GM12878 (cell line): Measurements from ENCODE around the gene MAPK1. TPM values are rescaled to one million over a fixed set of nuclear protein-coding genes. Genes with fewer than 3 reads are reported as not detected.

Experiments used
- ATAC-seq: fragments of 200-7000 bp; cut with Tn5 transposase; 3 replicates; pipeline ENCODE4 v1.9.1; 2020; ENCODE audit warnings: mild to moderate bottlenecking, moderate library complexity
- BruUV-seq: library from RNA; stranded (reverse); fragments of 400-500 nt; replicated peaks from 2 replicates; lab custom pipeline; 2021; lab: Mats Ljungman, UMichigan
- CTCF ChIA-PET: fragments of 300-600 bp; sonication (Branson Sonifier 250); formaldehyde crosslinking; extraction: SDS; loops from one replicate; lab custom pipeline; 2021; ENCODE audit warnings: inconsistent platforms; lab: Yijun Ruan, JAX
- POLR2A ChIA-PET: fragments of 350-600 bp; formaldehyde crosslinking; extraction: SDS; loops from one replicate; lab custom pipeline; 2021; ENCODE audit warnings: inconsistent platforms; lab: Charles Lee
- RAD21 ChIA-PET: fragments of 300-600 bp; sonication (Branson Sonifier 250); formaldehyde crosslinking; loops from one replicate; lab custom pipeline; 2023; ENCODE audit warnings: antibody characterized with exemption; ENCODE audit not compliant: unreplicated experiment; lab: Charles Lee
- SMC1A ChIA-PET: fragments of 300-600 bp; sonication (Branson Sonifier 250); formaldehyde crosslinking; loops from one replicate; lab custom pipeline; 2023; ENCODE audit not compliant: unreplicated experiment, uncharacterized antibody; lab: Charles Lee
- DNase-seq: peaks from one replicate; pipeline ENCODE4 v3.0.0-alpha.2; 2011; ENCODE audit warnings: low read depth, low spot score
- FAIRE-seq: peaks from 3 replicates; lab custom pipeline; 2011; peaks lifted over from hg19 to GRCh38; lab: Jason Lieb, UNC
- H2AFZ ChIP-seq: 2 replicates; pipeline ENCODE4 v1.6.0; 2011; ENCODE audit warnings: low read depth, low read length, control low read depth; ENCODE audit not compliant: control insufficient read depth
- H3K27ac ChIP-seq: 2 replicates; pipeline ENCODE4 v1.5.1; 2011; ENCODE audit warnings: control low read depth; ENCODE audit not compliant: control insufficient read depth, insufficient read depth
- H3K27me3 ChIP-seq, 2 experiments: replicated peaks in 1 of 2; 2 replicates each; pipeline versions ENCODE4 v1.6.0 to v1.6.1; 2011; ENCODE audit warnings: low read length in 1 of 2; ENCODE audit not compliant: control insufficient read depth in 2 of 2, insufficient read depth in 2 of 2
- H3K36me3 ChIP-seq, 2 experiments: 2 replicates each; pipeline ENCODE4 v1.5.1; 2011; ENCODE audit warnings: low read length in 1 of 2; ENCODE audit not compliant: control insufficient read depth in 2 of 2, insufficient read depth in 2 of 2
- H3K4me1 ChIP-seq: 2 replicates; pipeline ENCODE4 v1.6.1; 2011; ENCODE audit warnings: mild to moderate bottlenecking, low read length, moderate library complexity, mixed read lengths; ENCODE audit not compliant: control insufficient read depth, insufficient read depth
- H3K4me2 ChIP-seq: 2 replicates; pipeline ENCODE4 v1.6.0; 2011; ENCODE audit warnings: control low read depth; ENCODE audit not compliant: control insufficient read depth, insufficient read depth
- H3K4me3 ChIP-seq: fragments of 200-600 bp; sonication (generic); 2 replicates; pipeline ENCODE4 v1.5.1; 2016
- H3K79me2 ChIP-seq: 2 replicates; pipeline ENCODE4 v1.6.0; 2011; ENCODE audit warnings: low read length; ENCODE audit not compliant: control insufficient read depth, insufficient read depth
- H3K9ac ChIP-seq: 2 replicates; pipeline ENCODE4 v1.8.0; 2011; ENCODE audit warnings: low read length, control low read depth, mixed read lengths; ENCODE audit not compliant: control insufficient read depth, insufficient read depth
- H3K9me3 ChIP-seq: replicated peaks from 3 replicates; pipeline ENCODE4 v1.5.1; 2011; ENCODE audit warnings: mild to moderate bottlenecking, low read length; ENCODE audit not compliant: control insufficient read depth, insufficient read depth
- H4K20me1 ChIP-seq: 2 replicates; pipeline ENCODE4 v1.6.0; 2011; ENCODE audit not compliant: control insufficient read depth, insufficient read depth
- BHLHE40 ChIP-seq, 2 experiments: fragments of 450-650 bp in 1 of 2; IDR thresholded peaks; 2 replicates each; pipeline ENCODE4 v1.6.1; 2011 to 2017; ENCODE audit warnings: low read depth in 2 of 2, borderline replicate concordance in 1 of 2, improper control_type of control experiment in 1 of 2, low read length in 1 of 2, mild to moderate bottlenecking in 1 of 2
- CREM ChIP-seq: IDR thresholded peaks from 2 replicates; pipeline ENCODE4 v1.6.1; 2014; ENCODE audit warnings: antibody characterized with exemption, low read depth
- HDAC2 ChIP-seq: fragments of 200-600 bp; sonication (generic); IDR thresholded peaks from 2 replicates; pipeline ENCODE4 v1.6.1; 2017
- SIN3A ChIP-seq: IDR thresholded peaks from 2 replicates; pipeline ENCODE4 v1.6.1; 2012; ENCODE audit warnings: low read depth, low read length, improper control_type of control experiment
- WGBS: methylation state at CpG from one replicate; pipeline ENCODE4 v1.1.6; 2016; ENCODE audit warnings: low lambda C conversion rate; ENCODE audit not compliant: insufficient replicate concordance, insufficient coverage; ENCODE audit errors: missing lambda C conversion rate; 5-methylcytosine and 5-hydroxymethylcytosine counted together
- in situ Hi-C: fragments of 300-500 bp; cut with MboI; formaldehyde crosslinking; loops from 9 replicates; pipeline ENCODE4 v1.14.3; 2018; ENCODE audit warnings: mixed read lengths
- intact Hi-C: fragments of 100-400 bp; cut with micrococcal nuclease; formaldehyde crosslinking; loops from one replicate; pipeline ENCODE4 v1.14.2; 2022; ENCODE audit not compliant: unreplicated experiment
- polyA plus RNA-seq, 11 experiments: library from polyadenylated mRNA; depleted of rRNA in 4 of 11; unstranded in 6 of 11; stranded (reverse) in 5 of 11; fragments of >200 nt; fragmentation: Nextera tagmentation in 4 of 11; fragmentation: Illumina TruSeq in 1 of 11; extraction: Ambion mirVana in 4 of 11; extraction: Trizol in 1 of 11; gene quantifications; 1 replicate in 1 of 11; 2 replicates in 10 of 11; pipeline versions ENCODE4 v1.2.1 to v1.2.3, GENCODE V29; 2011 to 2016; ENCODE audit warnings: inconsistent platforms in 2 of 11, missing spikeins in 2 of 11, low read depth in 1 of 11
- total RNA-seq, 4 experiments: library from RNA; depleted of rRNA in 3 of 4; stranded (reverse); fragments of >200 nt in 3 of 4; fragmentation: Illumina TruSeq in 1 of 4; extraction: Trizol in 1 of 4; gene quantifications; 2 replicates each; pipeline versions ENCODE4 v1.2.1 to v1.2.3, GENCODE V29; 2013 to 2021
- TF ChIP-seq, protein P1 (sequence below): IDR thresholded peaks from 2 replicates; pipeline ENCODE4 v1.6.1; 2011; ENCODE audit warnings: low read depth, low read length, improper control_type of control experiment, borderline replicate concordance
- TF ChIP-seq, protein P2 (sequence below): fragments of 450-650 bp; IDR thresholded peaks from 2 replicates; pipeline ENCODE4 v1.6.1; 2014; ENCODE audit warnings: mild to moderate bottlenecking
- TF ChIP-seq, protein P3 (sequence below): fragments of 450-650 bp; IDR thresholded peaks from 2 replicates; pipeline ENCODE4 v1.6.1; 2017; ENCODE audit warnings: mild to moderate bottlenecking, low read depth, inconsistent platforms; ENCODE audit not compliant: poor library complexity, severe bottlenecking

MAPK1 gene
- total and polyA plus RNA-seq, 10 of the 15 experiments (the other 5 are each of a cell fraction or from before 2014, with no cell fraction given): 7.0 to 123 (median 58.4) TPM

DNA sequence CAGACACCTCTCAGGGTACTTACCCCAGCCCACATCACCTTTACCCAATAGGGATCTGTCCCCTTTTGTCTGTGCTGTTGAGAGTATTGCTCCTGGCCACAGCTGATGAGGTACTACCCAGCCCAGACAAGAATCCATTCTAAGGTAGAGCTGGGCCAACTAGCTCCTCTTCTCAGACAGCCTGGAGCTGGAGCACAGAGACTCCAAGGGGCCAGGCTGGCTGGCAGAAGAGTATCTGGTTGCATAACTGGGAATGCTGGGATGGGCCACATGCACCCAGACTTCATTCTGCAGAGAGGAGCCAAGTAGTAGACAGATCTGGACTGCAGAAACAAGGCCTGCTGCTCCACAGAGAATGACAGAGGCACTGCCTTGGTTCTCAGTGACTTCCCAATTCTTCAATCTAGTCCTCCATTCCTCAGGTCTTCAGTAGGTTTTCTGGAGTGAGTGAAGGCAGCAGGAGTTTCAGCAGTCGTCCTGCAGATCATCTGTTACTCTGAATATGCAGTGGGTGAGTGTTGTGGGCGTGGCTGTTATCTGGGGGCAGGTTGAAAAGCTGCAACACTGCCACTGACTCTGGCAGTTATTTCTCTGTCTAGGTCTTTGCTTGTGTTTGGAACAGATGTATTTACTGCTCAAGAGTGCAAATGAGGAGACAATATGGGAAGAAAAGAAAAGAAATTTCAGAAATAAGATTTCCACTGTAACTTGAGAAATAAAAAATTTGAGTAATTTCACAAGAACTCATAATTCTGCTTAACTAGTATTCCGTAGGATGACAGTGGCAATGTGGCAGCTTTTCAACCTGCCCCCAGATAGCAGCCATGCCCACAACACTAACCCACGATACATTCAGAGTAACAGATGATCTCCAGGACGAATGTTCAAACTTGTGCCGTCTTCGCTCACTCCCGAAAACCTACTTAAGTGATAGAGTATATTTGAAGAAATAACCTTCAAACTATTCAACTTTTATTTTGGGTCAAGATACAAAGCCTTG lies 34.9 kb downstream of the MAPK1 start:
- RAD21 ChIA-PET: interaction anchor here (0.5 to 1.1 kb wide), 2 partner anchors 69 to 225 kb away, joined by 3 read pairs; no protein-coding TSS in a partner anchor
- no peak overlapping the region for H2AFZ ChIP-seq
- WGBS: 91% methylated on average over 8 of the region's 8 CpGs
- no peak for FAIRE-seq
- H3K4me3 ChIP-seq: no peak overlapping the region
- peaks cover 10% of the 10 kb centered on the region; the same call in 1 of the 2 replicates for H3K4me1 ChIP-seq
- no peaks in the 10 kb centered on the region; the same call in 1 of the 2 replicates for H4K20me1 ChIP-seq
- TF ChIP-seq, protein P1, sequence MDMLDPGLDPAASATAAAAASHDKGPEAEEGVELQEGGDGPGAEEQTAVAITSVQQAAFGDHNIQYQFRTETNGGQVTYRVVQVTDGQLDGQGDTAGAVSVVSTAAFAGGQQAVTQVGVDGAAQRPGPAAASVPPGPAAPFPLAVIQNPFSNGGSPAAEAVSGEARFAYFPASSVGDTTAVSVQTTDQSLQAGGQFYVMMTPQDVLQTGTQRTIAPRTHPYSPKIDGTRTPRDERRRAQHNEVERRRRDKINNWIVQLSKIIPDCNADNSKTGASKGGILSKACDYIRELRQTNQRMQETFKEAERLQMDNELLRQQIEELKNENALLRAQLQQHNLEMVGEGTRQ: no peak
- TF ChIP-seq, protein P2, sequence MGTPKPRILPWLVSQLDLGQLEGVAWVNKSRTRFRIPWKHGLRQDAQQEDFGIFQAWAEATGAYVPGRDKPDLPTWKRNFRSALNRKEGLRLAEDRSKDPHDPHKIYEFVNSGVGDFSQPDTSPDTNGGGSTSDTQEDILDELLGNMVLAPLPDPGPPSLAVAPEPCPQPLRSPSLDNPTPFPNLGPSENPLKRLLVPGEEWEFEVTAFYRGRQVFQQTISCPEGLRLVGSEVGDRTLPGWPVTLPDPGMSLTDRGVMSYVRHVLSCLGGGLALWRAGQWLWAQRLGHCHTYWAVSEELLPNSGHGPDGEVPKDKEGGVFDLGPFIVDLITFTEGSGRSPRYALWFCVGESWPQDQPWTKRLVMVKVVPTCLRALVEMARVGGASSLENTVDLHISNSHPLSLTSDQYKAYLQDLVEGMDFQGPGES: no peak
- TF ChIP-seq SIN3A: no peak
- TF ChIP-seq CREM: no peak
- no peak for TF ChIP-seq HDAC2
- TF ChIP-seq, protein P3, sequence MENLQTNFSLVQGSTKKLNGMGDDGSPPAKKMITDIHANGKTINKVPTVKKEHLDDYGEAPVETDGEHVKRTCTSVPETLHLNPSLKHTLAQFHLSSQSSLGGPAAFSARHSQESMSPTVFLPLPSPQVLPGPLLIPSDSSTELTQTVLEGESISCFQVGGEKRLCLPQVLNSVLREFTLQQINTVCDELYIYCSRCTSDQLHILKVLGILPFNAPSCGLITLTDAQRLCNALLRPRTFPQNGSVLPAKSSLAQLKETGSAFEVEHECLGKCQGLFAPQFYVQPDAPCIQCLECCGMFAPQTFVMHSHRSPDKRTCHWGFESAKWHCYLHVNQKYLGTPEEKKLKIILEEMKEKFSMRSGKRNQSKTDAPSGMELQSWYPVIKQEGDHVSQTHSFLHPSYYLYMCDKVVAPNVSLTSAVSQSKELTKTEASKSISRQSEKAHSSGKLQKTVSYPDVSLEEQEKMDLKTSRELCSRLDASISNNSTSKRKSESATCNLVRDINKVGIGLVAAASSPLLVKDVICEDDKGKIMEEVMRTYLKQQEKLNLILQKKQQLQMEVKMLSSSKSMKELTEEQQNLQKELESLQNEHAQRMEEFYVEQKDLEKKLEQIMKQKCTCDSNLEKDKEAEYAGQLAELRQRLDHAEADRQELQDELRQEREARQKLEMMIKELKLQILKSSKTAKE: no peak
- no peak for TF ChIP-seq BHLHE40 (IDR thresholded peaks at IDR 0.05; ENCODE audit: borderline replicate concordance in 1 of 2, low read depth in 2 of 2, low read length in 1 of 2)
- TF ChIP-seq, all 136 proteins: peak for 0
- no peak overlapping the region for H3K9ac ChIP-seq
- no peaks in the 10 kb centered on the region for H3K27me3 ChIP-seq
- intact Hi-C loops (no loop called here), in situ Hi-C loops (no loop called here)
- H3K9me3 ChIP-seq: no peaks in the 10 kb centered on the region
- ChIA-PET POLR2A (interaction anchor here (0.6 kb wide), 1 partner anchor 67 kb away, joined by 3 read pairs; no protein-coding TSS in a partner anchor), SMC1A (interaction anchor here (0.8 to 1.5 kb wide), 3 partner anchors 8 to 103 kb away, joined by 3 read pairs; no protein-coding TSS in a partner anchor), CTCF (interaction anchor here (0.7 to 1.4 kb wide), 2 partner anchors 10 to 25 kb away, joined by 3 read pairs; no protein-coding TSS in a partner anchor)
- peaks cover 0 to 2% of the 10 kb centered on the region in 2 experiments; a peak in 1 of 4 replicates for H3K36me3 ChIP-seq
- DNase-seq (no peak), ATAC-seq (peak; percentile 38; the same call in 2 of the 3 replicates)
- no peak overlapping the region for H3K4me2 ChIP-seq
- peaks cover 35% of the 10 kb centered on the region for H3K79me2 ChIP-seq
- no TSS peak for BruUV-seq
- H3K27ac ChIP-seq: no peak overlapping the region
